ENCODE results near the gene SENP6. TPM values are rescaled to one million over a fixed set of nuclear protein-coding genes. Genes with fewer than 3 reads are reported as not detected.
A peak's percentile ranks its signal among the peaks of the same experiment; 100 is the strongest.

Gene SENP6
- polyA plus RNA-seq, 1 donor: 93.0 TPM

DNA sequence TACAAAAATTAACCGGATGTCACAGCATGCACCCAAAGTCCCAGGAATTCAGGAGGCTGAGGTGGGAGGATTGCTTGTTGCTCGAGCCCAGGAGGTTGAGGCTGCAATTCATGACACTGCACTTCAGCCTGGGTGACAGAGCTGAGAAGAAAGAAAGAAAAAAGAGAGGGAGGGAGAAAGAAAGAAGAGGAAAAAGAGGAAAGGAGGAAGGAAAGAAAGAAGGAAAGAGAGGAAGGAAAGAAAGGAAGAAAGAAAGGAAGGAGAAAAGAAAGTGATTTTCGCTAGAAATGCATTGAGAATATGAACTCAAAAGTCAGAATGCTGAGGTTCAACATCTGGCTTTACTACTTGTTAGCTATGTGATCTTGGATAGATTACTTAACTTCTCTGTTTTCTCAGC is 6.6 kb downstream of the SENP6 start:
- Histone ChIP-seq H3K27ac (ENCODE audit: low read length) (no peak overlapping the region), H3K4me1 (ENCODE audit: control insufficient read depth, insufficient read depth, low read length) (peaks cover 4% of the 10 kb centered on the region)

DNA sequence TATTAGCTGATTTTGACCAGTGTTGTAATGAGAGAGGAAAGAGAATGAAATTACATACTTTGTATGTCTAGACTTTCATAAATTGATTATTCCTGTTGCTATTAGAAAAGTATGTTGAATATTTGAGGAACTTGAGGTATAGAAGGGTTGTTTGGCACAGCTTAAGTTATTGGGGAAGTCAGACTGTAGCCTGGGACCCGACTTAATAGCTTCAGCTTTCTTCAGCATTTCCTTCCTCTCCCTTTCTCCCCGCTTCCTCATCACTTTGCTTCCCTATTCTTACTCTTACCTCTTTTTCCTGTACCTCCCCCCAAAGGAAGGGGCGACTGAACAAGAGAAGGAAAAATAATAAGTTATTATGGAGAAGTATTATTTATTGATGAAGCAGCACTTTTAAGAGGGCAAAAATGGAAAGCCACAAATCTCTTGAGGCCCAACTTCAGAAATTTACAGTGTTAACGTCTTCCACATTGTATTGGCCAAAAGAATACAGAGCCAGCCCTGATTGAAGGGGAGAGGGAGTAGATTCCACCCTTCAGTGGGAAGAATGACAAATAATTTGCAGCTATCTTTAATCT is 7.4 kb downstream of the SENP6 start:
- WGBS (ENCODE audit: insufficient coverage, low lambda C conversion rate): no CpG with 5 or more reads among the region's 4 CpGs
- Histone ChIP-seq H3K4me3 (ENCODE audit: low read length) (no peak overlapping the region), H3K36me3 (ENCODE audit: control insufficient read depth, insufficient read depth, low read length) (no peaks in the 10 kb centered on the region), H3K27me3 (ENCODE audit: control insufficient read depth, insufficient read depth, low read length) (no peaks in the 10 kb centered on the region), H3K4me1 (ENCODE audit: control insufficient read depth, insufficient read depth, low read length) (peaks cover 4% of the 10 kb centered on the region), H3K9me3 (ENCODE audit: control insufficient read depth, low read depth, low read length) (no peaks in the 10 kb centered on the region), H3K27ac (ENCODE audit: low read length) (no peak overlapping the region)
- no peak for DNase-seq

More for the DNA sequence above, 6.6 kb downstream of the SENP6 start:
- Histone ChIP-seq H3K4me3 (ENCODE audit: low read length) (no peak overlapping the region), H3K27me3 (ENCODE audit: control insufficient read depth, insufficient read depth, low read length) (no peaks in the 10 kb centered on the region), H3K36me3 (ENCODE audit: control insufficient read depth, insufficient read depth, low read length) (no peaks in the 10 kb centered on the region), H3K9me3 (ENCODE audit: control insufficient read depth, low read depth, low read length) (no peaks in the 10 kb centered on the region)
- WGBS (ENCODE audit: insufficient coverage, low lambda C conversion rate): 88% methylated on average over 2 of the region's 3 CpGs
- no peak for DNase-seq

DNA sequence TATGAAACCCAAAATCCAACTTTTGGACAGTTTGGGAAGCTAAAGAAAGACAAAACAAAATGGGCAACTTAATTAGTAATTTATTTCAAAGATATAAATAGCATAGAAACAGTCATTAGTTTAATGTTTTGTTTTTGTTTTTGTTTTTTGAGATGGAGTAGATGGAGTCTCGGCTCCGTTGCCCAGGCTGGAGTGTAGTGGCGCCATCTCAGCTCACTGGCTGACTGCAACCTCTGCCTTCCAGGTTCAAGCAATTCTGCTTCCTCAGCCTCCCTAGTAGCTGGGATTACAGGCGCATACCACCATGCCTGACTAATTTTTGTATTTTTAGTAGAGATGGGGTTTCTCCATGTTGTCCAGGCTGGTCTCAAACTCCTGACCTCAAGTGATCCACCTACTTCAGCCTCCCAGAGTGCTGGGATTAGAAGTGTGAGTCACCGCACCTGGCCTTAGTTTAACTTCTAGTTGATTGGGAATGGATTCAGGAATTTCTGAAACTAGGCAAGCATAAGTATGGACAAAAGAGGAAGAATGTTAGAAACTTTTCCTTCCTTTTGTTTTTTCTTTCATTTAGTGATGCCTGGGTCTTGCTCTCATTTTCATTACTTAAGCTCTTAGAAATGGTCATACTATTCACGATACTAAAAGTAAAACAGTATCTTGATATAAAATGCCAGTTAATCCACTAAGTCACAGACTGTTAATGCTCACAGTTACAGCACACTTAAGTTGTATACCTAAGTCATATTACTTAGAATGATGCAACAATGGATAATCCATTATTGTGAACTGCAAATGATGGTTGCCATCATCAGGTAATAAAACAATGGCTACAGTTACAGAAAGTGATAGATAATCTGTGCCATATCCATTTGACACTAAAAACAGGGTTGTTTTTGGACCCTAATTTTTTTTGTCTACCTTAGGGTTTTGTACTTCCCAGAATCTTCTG is 8.2 kb downstream of the SENP6 start:
- Histone ChIP-seq H3K4me3 (ENCODE audit: low read length) (no peak overlapping the region), H3K4me1 (ENCODE audit: control insufficient read depth, insufficient read depth, low read length) (peaks cover 4% of the 10 kb centered on the region), H3K36me3 (ENCODE audit: control insufficient read depth, insufficient read depth, low read length) (no peaks in the 10 kb centered on the region), H3K9me3 (ENCODE audit: control insufficient read depth, low read depth, low read length) (no peaks in the 10 kb centered on the region), H3K27me3 (ENCODE audit: control insufficient read depth, insufficient read depth, low read length) (no peaks in the 10 kb centered on the region), H3K27ac (ENCODE audit: low read length) (no peak overlapping the region)
- WGBS (ENCODE audit: insufficient coverage, low lambda C conversion rate): 100% methylated on average over 1 of the region's 6 CpGs
- no peak for DNase-seq

DNA sequence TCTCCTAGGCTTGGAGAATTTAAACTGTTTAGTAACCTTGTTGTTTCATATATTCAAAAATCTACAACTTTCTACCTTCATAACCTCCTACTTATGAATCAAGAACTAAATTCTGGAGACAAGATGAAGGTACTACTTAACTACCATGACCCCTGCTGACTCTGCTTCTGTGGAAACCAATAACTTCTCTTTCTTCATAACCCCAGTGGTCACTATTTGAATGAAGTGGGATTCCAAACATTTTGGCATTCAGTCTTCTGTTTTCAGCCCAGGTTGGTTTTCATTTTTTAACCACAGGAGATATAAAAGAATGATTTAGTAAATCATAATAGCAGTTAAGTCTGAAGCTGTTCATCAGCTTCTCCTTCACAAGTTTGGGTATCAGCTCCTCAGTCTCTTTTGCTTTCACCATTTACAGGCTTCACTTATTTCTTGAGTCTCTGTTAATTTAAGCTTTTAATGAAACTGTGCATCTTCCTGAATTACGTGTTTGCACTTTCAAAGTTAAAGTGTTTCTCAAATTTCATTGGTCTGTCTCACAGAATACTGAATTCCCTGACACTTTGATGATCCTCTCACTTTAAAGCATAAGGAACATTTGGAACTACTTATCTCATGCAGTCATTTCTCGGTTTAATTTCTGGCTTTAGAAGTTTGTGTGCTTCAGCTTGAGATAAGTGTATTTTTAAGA is 9.5 kb downstream of the SENP6 start:
- Histone ChIP-seq H3K27me3 (ENCODE audit: control insufficient read depth, insufficient read depth, low read length) (no peaks in the 10 kb centered on the region), H3K36me3 (ENCODE audit: control insufficient read depth, insufficient read depth, low read length) (no peaks in the 10 kb centered on the region), H3K4me3 (ENCODE audit: low read length) (no peak overlapping the region), H3K27ac (ENCODE audit: low read length) (no peak overlapping the region), H3K4me1 (ENCODE audit: control insufficient read depth, insufficient read depth, low read length) (peaks cover 4% of the 10 kb centered on the region), H3K9me3 (ENCODE audit: control insufficient read depth, low read depth, low read length) (no peaks in the 10 kb centered on the region)
- DNase-seq: no peak
- WGBS (ENCODE audit: insufficient coverage, low lambda C conversion rate): 100% methylated on average over 1 of the region's 2 CpGs

DNA sequence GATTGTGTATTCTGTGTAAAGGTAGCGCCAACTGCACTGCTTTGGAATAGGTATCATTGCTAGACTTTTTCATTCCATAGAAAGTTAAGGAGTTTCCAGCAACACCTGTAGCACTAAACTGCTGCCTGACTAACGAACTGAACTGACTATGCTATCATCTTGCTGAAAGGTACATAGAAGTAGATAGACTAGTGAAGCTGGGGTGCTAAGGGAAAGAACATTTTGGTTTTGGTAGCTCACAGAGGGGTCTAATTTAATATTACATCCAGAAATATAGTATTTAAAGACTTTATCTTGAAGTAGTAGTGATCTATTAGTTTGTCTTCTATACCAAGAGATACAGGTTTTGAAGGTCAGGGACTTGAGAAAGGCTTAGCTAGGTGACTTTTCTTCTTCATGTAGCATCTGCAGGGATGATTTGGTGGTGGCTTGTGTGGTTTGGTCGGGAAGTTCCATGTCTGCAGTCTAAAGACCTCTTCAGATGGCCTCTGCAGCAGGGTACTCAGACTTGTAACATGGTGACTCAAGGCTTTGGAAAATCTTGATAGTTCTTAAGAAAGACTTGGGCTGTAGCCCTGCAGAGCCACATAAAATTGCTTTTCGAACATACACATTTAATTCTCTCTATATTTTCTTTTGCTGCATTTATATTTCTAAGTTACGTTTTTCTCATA is 10.2 kb downstream of the SENP6 start:
- WGBS (ENCODE audit: insufficient coverage, low lambda C conversion rate): 100% methylated on average over 2 of the region's 5 CpGs
- Histone ChIP-seq H3K27ac (ENCODE audit: low read length) (no peak overlapping the region), H3K4me1 (ENCODE audit: control insufficient read depth, insufficient read depth, low read length) (peaks cover 4% of the 10 kb centered on the region), H3K9me3 (ENCODE audit: control insufficient read depth, low read depth, low read length) (no peaks in the 10 kb centered on the region), H3K36me3 (ENCODE audit: control insufficient read depth, insufficient read depth, low read length) (no peaks in the 10 kb centered on the region), H3K4me3 (ENCODE audit: low read length) (no peak overlapping the region), H3K27me3 (ENCODE audit: control insufficient read depth, insufficient read depth, low read length) (no peaks in the 10 kb centered on the region)
- DNase-seq: no peak

DNA sequence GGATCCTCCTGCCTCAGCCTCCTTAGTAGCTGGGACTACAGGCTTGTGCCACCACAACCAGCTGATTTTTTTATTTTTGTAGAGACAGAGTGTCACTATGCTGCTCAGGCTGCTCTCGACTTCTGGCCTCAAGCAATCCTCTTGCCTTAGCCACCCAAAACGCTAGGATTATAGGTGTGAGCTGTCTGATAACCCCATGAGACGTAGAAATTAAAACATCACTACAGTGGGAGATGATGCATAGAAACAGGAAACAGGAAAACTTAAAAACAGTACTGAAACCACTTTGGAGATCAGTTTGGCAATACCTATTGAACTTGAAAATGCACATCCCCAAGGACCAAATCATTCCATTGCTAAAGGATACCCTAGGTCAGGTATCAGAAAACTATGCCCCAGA is 10.8 kb downstream of the SENP6 start:
- Histone ChIP-seq H3K4me1 (ENCODE audit: control insufficient read depth, insufficient read depth, low read length) (peaks cover 4% of the 10 kb centered on the region), H3K36me3 (ENCODE audit: control insufficient read depth, insufficient read depth, low read length) (no peaks in the 10 kb centered on the region), H3K4me3 (ENCODE audit: low read length) (no peak overlapping the region), H3K27ac (ENCODE audit: low read length) (no peak overlapping the region), H3K27me3 (ENCODE audit: control insufficient read depth, insufficient read depth, low read length) (no peaks in the 10 kb centered on the region), H3K9me3 (ENCODE audit: control insufficient read depth, low read depth, low read length) (no peaks in the 10 kb centered on the region)
- no peak for DNase-seq
- no CpG with 5 or more reads among the region's 3 CpGs for WGBS (ENCODE audit: insufficient coverage, low lambda C conversion rate)

DNA sequence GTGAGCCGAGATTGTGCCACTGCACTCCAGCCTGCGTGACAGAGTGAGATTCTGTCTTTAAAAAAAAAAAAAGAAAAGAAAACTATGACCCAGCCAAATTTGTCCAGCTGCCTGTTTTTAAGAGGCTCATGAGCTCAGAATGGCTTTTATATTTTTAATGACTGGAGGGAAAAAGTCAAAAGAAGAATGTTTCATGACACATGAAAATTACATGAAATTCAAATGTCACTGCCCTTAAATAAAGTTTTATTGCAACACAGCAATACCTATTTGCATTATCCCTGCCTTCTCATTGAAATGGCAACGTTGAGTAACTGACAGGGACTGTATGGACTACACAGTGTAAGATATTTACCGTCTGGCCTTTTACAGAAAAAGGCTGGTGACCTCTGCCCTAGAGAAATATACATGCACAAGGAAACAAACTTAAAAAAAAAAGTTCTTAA is 11.4 kb downstream of the SENP6 start:
- 0% methylated on average over 1 of the region's 4 CpGs for WGBS (ENCODE audit: insufficient coverage, low lambda C conversion rate)
- peaks cover 4% of the 10 kb centered on the region for H3K4me1 ChIP-seq (ENCODE audit: control insufficient read depth, insufficient read depth, low read length)
- DNase-seq: peak in 1 of 2 donors; percentile 63
- no peaks in the 10 kb centered on the region for H3K27me3 ChIP-seq (ENCODE audit: control insufficient read depth, insufficient read depth, low read length)
- no peak overlapping the region for H3K27ac ChIP-seq (ENCODE audit: low read length)
- no peaks in the 10 kb centered on the region for H3K36me3 ChIP-seq (ENCODE audit: control insufficient read depth, insufficient read depth, low read length)
- no peak overlapping the region for H3K4me3 ChIP-seq (ENCODE audit: low read length)
- H3K9me3 ChIP-seq (ENCODE audit: control insufficient read depth, low read depth, low read length): no peaks in the 10 kb centered on the region

DNA sequence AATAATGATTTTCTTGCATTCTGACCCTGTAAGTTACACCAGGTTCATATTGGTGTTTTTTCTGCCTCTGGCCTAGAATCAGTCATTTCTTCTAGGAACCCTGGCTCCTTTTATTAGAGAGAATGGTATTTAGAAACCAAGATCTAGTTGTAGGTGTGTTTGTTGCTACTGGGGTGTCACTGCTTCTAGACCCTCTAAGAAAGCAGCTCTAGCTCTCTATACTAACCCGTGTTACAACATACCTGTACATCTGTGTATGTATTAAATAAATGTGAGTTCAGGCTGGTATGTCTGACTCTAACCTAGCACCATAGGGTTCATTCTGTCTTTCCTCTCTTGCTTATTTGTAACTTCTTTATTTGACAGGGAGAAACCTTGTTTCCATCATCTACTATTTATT is 16.8 kb downstream of the SENP6 start:
- H3K27ac ChIP-seq (ENCODE audit: low read length): no peak overlapping the region
- H3K27me3 ChIP-seq (ENCODE audit: control insufficient read depth, insufficient read depth, low read length): no peaks in the 10 kb centered on the region
- H3K4me1 ChIP-seq (ENCODE audit: control insufficient read depth, insufficient read depth, low read length): peaks cover 2% of the 10 kb centered on the region
- peaks cover under 1% of the 10 kb centered on the region for H3K36me3 ChIP-seq (ENCODE audit: control insufficient read depth, insufficient read depth, low read length)
- WGBS (ENCODE audit: insufficient coverage, low lambda C conversion rate): no CpG with 5 or more reads among the region's 1 CpG
- DNase-seq: no peak
- H3K9me3 ChIP-seq (ENCODE audit: control insufficient read depth, low read depth, low read length): no peaks in the 10 kb centered on the region
- H3K4me3 ChIP-seq (ENCODE audit: low read length): no peak overlapping the region

DNA sequence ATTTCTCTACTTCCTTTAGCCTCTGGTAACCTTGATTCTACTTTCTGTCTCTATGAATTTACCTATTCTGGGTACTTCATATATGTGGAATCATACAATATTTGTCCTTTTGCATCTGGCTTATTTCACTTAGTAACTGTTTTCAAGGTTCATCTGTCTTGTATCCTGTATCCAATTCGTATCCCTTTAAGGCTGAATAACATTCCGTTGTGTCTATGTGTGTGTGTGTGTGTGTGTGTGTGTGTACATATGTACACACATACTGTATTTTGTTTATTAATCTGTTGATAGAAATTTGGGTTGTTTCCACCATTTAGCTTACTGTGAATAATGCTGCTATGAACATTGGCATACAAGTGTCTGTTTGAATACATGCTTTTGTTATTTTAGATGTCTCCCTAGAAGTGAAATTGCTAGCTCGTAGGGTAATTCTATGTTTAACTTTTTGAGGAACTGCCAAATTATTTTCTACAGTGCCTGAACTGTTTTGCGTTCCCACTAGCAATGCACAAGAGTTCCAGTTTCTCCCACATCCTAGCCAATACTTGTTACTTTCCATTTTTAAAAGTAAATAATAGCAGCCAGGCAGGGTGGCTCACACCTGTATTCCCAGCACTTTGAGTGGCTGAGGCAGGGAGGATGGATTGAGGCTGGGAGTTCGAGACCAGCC is 17.7 kb downstream of the SENP6 start:
- Histone ChIP-seq H3K27me3 (ENCODE audit: control insufficient read depth, insufficient read depth, low read length) (no peaks in the 10 kb centered on the region), H3K36me3 (ENCODE audit: control insufficient read depth, insufficient read depth, low read length) (peaks cover 2% of the 10 kb centered on the region), H3K9me3 (ENCODE audit: control insufficient read depth, low read depth, low read length) (no peaks in the 10 kb centered on the region), H3K27ac (ENCODE audit: low read length) (no peak overlapping the region), H3K4me1 (ENCODE audit: control insufficient read depth, insufficient read depth, low read length) (peaks cover 2% of the 10 kb centered on the region), H3K4me3 (ENCODE audit: low read length) (no peak overlapping the region)
- WGBS (ENCODE audit: insufficient coverage, low lambda C conversion rate): no CpG with 5 or more reads among the region's 5 CpGs
- DNase-seq: no peak

Measured in large intestine (tissue), 3 donors.